TTC549 (cell line): ENCODE data around the gene CLCN7.

Experiments
- FAIRE-seq: peaks from 2 replicates; lab custom pipeline; 2012; peaks lifted over from hg19 to GRCh38; lab: Jason Lieb, UNC

Gene CLCN7

GRCh38 chr16:1430759-1431496 is 43.9 kb downstream of the CLCN7 start, which contains the start of gene PERCC1:
Gene PERCC1, plus strand, starts transcription at chr16:1431078. Its CDS starts 1,516 bp downstream, at chr16:1432594.
- FAIRE-seq = no peak

DNA sequence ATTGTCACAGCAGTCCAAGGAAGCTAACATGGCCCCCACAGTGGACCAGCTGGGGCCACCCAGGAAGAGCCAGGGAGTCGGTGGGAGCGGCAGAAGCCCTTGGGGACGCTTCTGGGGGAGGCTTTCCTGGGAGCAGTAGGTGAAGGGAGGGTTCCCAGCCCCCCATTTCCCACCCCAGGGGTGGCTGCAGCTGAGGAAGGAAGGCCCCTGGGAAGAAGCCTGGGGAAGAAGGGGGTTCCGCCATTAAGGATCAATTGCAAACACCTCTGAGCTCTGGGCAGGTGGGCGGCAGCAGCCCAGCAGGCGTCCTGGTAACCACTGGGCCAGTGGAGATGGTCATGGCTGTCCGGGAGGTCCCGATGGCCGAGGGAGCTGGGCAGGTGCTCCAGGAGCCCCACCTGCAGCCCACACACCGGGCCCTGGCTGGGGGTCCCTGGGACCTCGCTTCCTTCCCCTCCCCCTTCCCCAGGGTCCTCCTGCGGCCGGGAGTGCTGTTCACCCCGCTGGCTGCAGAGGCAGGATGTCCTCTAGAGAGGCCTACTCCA is 44.5 kb downstream of the CLCN7 start:
- FAIRE-seq = no peak

DNA sequence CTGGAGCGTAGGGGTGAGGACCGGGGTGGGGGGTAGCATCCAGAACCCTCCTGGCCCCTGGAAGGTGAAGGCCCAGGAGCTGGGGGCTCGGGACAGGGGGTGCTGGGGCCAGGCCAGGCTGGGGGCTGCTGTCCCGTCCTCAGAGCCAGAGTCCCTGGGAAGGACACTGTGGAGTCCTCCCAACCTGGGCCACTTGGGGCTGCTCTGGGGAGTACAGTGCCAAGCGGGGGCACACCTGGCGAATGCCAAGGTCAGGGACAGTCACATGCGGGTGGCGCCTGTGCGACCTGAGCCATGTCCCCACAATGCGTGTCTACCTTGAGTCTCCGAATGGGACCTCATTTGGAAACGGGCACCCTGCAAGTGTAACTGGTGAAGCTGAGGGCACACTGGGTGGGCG is 45.2 kb downstream of the CLCN7 start:
- FAIRE-seq = no peak

GRCh38 chr16:1429012-1429411 is 45.8 kb downstream of the CLCN7 start:
- FAIRE-seq = no peak

DNA sequence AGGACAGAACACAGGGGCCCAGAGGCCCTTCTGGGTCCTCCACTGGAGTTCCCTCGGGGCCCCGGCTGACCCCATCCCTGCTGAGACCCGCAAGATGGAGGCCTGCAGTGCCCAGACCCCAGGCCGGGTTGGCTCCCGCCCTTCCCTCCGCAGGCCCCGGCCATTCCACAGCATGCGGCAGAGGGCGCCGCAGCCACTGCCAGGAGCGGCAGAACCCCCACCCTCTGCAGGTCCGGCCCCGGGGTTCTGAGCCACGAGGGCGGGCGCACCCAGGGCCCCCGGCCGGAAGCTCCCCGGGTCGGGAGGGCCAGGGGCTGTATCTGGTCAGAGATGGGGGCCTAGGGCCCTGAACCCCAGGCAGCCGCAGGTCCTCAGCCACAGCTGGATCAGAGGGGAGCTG is 46.3 kb downstream of the CLCN7 start:
- FAIRE-seq = no peak

DNA sequence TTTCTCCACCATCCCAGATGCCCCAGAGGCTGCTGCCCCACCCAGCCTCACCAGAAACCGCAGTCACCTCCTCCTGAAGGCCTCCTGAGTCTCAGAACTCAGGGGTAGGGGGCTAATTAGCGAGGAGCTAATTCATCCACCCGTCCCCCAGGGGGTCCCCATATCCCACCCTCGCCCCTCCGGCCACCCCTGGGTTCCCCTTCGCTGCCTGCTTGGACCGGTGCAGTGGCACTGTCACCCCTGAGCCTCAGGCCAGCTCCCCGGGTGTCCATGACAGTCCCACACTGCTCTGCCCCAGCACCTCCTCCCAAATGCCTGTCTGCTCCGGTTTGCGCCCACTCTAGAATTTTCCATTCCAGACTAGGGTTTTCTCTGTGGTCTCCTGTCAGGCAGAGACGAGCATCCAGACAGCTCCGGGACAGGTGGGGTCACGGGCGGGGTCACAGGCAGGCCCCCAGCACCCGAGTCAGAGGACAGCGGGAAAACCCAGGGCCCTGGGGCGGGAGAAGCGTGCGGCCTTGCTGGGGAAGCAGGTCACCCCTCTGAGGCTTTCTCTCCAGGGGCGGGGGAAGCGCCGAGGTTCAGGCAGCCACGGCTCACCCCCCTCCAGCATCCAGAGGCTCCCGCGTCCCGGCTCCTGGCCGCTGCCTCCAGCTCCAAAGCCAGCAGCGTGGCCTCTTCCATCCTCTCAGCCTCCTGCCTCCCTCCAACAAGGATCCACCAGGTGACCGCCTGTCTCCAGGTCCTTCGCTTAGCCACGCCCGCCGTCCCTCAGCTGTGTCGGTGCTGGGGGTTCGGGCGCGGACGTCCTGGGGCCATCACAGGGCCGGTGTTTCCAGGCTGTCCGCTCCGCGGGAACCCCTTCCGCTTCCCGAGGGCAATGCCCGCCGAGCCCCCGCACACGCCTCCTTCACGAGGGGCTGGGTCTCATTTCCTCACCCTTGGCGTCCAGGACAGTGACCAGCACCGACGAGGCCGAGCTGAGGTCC is 47.1 kb downstream of the CLCN7 start:
- FAIRE-seq = no peak

GRCh38 chr16:1426734-1427471 is 47.9 kb downstream of the CLCN7 start:
- FAIRE-seq = no peak

DNA sequence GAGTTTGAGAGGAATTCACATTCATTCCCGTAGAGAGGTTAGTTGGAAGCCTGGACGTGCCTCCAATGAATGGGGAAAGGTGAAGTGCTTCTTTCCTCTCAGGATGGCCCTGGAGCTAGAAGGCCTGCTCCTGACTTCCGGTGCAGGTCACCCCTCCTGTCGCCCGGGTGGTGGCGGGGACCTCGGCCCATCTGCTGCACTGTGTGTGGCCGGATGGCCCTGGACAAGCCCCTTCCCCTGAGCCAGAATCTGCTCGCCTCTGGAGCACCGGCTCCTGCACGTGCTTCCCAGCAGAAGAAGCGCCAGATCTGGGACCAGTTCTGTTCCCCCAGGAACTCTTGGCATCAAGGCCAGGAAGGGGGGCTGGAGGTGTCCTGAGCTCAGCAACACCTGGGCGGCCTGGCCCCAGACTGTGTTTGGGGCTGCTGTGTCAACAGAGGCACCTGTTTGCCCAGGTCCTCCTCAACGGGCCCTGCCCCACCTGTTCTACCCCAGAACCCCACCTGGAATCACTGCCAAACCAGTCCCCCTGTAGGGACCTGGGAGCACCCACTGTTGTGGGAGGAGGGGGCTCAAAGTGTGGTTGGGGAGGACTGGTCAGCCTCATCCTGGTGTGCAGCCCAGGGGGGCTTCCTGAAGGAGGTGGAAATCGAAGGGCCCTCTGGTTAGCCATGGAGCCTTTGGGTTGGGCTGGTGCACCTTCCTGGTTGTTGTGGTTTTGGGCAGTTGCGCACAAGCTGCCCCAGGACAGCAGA is 49.0 kb downstream of the CLCN7 start:
- FAIRE-seq = no peak

GRCh38 chr16:1424028-1424427 is 50.8 kb downstream of the CLCN7 start:
- FAIRE-seq = no peak

DNA sequence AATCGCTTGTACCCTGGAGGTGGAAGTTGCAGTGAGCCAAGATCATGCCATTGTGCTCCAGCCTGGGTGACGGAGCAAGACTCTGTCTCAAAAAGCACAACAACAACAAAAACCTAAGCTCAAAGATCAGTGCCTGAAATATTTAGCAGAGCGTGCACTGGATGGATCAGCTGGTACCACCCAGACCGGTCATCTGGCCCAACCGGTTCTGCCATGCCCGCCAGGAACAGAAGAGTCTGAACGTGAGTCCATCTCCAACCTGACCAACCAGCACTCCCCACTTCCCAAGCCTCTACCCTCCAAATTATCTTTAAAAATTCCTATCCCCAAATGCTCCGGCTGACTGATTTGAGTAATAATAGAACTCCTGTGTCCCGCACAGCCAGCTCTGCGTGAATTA is 52.8 kb downstream of the CLCN7 start:
- FAIRE-seq = no peak

- FAIRE-seq = no peak
Measured at GRCh38 chr16:1420111-1420539, 54.7 kb downstream of the CLCN7 start.

DNA sequence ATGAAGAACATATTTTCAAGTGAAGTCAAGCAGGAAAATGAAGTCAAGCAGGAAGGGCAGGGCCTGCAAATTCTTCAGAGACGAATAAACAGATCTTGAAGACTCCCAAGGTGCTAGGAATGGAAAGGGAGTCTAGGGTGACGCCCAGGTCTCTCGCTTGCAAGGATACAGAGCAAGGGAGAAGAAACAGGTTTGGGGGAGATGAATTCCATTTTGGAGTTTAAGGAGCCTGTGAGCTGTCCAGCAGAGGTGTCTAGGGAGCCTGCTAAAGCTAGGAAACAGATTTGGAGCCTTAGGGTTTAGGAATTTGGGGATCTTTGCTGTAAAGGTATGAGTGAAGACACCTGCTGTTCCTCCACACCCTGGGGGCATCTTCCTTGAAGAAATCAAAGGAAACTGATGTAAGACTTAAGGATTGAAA is 58.3 kb downstream of the CLCN7 start:
- no peak for FAIRE-seq

DNA sequence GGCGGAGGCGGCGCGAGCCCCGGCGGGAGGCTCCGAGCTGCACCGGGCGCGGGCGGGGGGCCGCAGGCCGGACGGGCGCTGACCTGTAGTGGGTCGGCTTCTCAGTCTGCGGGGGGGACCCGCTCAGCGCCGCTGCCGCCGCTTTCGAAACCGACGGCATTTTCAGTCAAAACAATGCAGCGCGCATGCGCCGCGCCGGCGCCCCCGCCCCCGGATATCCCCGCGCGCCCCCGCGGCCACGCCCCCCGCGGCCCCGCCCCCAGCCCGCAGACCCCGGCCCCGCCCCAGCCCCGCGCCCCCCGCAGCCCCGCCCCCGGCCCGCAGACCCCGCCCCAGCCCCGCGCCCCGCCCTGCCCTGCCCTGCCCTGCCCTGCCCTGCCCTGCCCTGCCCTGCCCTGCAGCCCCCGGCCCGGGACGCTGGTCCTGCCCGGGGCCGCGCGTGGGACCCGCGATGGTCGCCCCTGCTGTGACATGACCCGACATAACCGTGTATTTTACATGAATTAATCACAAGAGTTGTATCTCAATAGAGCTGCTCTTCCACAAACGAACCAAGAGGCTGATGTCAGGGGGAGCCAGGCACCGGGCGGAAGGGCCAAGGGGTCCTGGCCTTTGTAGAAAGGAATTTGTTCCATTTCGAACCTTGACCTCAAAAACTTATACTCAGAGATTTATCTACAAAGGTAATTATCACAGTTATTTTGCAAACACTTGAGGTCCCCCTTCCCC is 60.1 kb downstream of the CLCN7 start, which contains the start of gene UNKL:
TSS of gene UNKL (minus strand) at position 173 of the 729 bp plus-strand sequence. CDS start at position 160, 13 bp downstream.
- FAIRE-seq = no peak

- no peak for FAIRE-seq
Measured at GRCh38 chr16:1413684-1414531, 60.9 kb downstream of the CLCN7 start.

- no peak for FAIRE-seq
Measured at GRCh38 chr16:1412847-1413246, 62.0 kb downstream of the CLCN7 start.

- FAIRE-seq = no peak
Measured at GRCh38 chr16:1408171-1408837, 66.5 kb downstream of the CLCN7 start.

DNA sequence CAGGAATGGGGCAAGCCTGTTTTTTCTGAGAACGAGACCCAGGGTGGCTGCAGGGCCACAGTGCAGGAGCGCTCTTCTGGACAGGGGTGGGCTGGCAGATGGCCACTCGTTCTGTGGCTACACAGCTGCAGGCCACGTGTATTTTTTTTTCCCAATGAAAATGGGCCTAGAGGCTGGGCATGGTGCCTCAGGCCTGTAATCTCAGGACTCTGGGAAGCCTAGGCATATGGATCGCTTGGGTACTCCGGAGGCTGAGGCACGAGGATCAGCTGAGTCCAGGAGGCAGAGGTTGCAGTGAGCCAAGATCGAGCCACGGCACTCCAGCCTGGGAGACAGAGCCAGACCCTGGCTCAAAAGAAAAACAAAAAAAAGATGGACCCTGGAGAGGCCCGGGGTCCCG is 67.1 kb downstream of the CLCN7 start:
- no peak for FAIRE-seq

GRCh38 chr16:1403733-1404132 is 71.1 kb downstream of the CLCN7 start:
- no peak for FAIRE-seq

DNA sequence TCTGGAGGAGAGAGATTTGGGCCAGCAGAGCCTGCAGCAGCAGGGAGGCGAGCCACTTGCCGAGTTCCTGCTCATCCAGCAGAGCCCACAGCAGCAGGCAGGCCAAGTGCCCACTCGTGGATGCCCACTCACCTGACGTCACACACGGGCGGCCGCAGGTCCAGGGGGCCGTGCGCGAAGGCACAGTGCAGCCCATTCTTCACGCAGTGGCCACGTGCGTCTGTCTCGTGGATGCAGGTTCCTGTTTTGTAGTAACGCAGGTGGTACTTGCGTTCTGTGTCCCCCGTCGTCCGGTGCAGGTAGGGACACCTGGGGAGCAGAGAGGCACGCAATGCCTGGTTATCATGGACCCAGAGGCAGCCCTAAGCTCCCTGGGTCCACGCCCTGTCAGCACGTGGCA is 71.8 kb downstream of the CLCN7 start:
- no peak for FAIRE-seq
